Measurements from ENCODE around the gene RPS6KA3.
"Not testable (repeated sequence)": the region's sequence is repeated elsewhere in the genome, so short reads cannot be mapped to it uniquely, and the experiment has no call there.

RPS6KA3 gene

DNA sequence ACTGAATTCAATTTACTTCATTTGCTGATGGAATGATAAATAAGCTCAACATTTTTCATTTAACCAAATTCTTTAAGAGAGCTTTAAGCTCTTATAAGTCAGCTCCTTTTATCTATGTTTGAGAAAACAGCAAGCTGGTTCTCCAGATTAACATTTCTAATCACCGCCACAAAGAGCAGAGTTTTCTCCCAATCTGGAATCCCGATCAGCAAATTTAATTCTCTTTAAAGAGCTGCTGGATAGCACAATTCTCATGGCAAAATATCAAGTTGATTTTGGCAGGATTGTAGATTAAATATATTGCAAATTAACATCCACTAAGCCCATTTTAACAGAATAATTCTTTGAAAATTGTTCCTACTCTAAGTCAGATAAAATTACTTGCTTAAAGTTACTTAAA is 48.8 kb downstream of the RPS6KA3 start:
- DNase-seq, result no peak

DNA sequence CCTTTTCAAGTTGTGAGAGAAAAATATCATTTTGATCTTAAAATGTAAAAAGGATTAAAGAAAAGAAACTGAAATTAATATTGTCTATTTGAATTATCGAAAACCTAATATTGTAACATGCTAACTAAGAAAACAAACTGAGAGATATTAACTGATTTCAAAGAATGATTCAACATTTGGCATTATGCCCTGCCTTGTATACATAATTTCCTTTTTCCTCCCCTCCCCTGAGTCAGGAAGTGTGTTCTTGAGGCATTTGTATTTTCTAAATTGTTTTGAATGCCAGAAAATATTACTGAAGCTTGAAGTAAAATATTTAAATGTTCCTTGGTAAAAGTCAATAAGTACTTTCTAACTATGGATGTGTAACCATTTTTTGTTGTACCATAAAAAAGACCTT is 49.4 kb downstream of the RPS6KA3 start:
- no peak for DNase-seq

DNA sequence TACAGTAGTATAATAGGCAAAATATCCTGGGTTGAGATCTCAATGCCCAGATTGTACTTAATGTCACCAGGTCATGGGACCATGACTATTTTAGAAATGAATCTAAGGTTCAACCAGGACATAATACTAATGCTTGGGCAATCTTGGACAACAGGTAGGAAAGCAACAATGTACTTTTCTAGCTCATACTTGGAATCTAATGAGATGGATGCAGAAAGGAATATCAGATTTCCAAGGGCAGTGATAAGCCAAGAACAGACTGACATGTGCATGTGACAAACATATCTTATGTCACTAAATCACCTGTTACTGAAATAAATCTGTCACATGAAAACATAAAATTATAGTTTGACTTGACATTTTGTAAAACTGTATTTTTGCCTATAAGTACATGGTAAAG is 51.1 kb downstream of the RPS6KA3 start:
- DNase-seq, result no peak

DNA sequence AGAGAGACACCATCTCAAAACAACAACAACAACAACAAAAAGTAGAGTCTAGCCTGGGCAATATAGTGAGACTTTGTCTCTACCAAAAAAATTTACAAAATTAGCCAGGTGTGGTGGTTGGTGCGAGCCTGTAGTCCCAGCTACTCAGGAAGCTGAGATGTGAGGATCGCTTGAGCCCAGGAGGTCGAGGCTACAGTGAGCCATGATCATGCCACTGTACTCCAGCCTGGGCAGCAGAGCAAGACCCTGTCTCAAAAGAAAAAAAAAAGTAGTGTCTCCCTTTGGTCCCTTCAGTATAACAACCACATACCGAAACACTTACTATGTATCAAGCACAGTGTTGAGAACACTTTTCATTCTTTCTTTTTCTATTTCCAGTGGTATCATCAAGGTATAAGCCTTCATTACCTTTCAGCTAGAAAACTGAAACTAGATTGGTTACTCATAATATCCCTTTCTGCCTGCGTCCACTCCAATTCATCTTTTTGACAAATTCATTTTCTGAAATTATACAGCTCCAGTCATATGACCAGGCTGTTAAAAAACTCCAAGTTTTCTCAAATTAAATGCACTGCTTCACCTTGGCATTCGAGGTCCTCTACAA is 54.1 kb downstream of the RPS6KA3 start:
- no peak for DNase-seq

DNA sequence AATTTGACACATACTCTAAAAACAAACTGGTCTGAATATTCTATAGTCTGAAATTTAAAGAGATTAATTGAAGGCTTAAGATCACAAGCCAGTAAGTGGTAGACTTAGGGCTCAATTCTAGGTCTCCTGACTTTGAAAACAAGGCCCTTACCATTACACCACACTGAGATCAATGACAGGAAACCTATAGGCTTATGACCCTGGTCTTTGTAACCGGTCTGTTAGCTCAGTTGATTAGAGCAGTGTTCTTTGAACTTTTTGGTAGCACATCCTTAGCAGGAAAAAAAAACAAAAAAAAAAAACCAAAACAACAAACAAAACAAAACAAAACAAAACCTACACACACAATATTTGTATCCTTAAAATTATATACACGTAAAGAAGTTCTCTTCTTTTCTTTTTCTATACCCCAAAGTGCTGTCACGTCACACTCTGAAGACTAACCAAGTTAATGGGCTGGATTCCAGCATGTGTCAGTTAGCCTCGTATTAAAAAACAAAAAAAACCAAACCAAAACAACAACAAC is 55.4 kb downstream of the RPS6KA3 start:
- DNase-seq, result no peak

DNA sequence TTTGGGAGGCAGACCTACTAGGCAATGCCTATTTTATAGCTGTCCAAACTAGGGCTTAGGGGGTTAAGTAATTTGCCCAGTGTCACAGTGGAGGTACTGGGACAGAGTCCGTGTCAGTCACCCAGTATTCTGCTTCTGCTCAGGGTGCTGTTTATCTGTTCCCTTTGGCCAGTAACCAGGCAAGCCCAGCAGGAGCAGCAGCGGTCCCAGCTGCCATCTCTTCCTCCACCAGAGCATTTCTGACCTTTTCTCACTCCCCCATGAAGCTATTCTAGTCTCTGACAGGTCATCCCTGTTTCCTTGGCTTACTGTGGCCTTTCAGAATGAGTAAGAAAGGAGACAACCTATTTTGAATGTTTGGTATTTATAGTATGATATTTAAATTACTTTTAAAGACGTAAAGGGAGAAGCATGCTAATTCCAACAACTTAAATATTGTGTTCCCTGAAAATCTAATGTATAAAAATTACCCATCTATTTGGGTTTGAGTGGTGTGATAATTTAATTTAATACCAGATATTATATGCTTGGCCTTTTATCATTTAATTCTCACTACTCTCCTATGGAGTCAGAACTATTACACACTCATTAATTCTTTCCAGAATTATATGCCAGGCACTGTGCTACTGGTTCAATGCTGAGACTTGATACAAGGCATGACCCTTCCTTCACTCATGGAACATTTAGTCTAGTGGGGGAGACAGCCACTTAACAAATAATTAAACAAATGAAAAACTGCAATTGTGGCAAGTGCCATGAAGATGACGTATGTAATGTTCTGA is 60.6 kb downstream of the RPS6KA3 start:
- DNase-seq, result no peak

DNA sequence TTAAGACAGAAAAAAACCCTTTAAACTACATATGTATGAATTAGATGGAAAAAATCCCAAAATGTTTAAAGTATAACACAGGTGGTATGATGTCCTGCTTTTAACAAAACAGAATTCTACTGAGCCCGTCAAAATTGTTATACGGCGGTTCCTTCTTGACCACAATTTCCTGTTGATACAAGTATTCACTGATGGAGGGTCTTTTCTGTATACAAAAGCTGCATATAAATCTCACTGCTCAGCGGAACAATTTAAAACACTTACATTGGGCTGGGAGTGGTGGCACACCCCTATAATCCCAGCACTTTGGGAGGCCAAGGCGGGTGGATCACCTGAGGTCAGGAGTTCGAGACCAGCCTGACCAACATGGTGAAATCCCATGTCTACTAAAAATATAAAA is 62.4 kb downstream of the RPS6KA3 start:
- no peak for DNase-seq

DNA sequence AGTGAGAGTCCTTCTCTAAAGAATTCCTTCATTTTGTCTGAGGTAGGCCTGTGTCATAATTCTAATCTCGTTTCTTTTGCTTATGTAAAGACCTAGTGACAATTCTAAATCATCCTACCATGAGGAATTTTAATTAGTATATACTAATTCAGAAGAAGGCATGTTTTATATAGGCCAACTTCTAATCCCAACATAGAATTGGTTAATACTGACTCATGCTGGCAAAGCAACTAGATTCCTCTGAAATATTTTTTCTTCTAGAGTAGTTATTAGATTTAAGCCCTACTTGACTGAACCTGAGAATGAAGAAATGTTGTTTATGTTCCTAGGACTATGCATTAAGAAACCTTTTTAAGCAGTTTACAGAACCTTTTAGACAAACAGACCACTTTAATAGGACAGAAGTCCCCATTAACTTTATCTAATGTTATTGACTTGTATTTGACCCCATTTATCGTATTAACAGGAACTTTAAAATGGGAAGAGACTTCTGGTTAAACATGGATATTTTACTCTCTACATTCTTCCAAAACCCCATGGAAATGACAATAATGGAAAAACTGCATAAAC is 69.0 kb downstream of the RPS6KA3 start:
- no peak for DNase-seq

DNA sequence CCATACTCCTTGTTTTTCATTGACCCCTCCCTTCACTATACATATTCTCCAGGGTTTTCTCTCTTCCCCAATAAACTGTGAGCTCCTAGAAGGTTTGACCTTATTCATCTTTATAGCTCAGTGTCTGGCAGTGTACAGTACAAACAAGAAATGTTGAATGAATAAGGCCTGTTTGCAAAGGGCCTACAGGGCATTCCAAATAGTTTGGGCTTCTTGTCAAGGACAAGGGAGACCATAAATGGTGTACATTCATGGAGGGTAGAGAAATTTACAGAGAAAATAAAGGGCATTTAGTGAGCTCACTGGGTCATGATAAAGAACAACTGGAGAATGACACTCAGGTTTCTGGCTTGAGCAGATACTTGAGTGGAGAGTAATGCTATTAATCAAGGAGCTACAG is 77.5 kb downstream of the RPS6KA3 start:
- DNase-seq, result no peak

DNA sequence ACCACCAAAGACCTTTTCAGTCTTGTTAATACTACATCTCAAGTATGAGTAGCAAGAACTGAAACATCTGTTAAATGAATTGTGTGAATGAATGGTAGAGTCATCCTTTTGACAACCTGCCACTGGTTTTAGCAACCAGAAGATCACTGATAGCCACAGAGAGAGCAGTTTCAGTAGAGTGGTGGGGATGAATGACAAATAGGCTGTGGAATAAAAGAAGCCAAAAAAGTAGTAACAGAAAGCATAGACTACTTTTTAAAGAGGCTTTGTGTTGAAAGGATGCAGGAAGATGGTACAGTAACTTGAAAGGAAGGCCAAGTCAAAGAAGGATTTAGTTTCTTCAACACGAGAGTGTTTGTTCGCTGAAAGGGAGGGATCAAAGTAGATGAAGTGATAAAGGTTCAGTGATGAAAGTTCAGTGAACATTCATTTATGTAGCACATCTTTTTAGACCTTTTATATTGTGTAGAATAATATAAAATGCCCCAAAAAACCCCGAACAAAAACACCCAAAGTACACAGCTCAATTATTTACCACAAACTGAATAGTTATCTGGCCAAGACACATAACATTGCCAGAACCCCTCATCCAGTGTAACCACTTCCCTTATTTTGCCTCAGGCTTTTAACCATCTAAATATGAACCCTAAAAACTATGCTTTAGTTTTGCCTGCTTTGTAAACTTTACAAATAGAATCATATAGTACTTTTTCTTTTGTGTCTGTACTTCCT is 84.9 kb downstream of the RPS6KA3 start:
- DNase-seq, result no peak

DNA sequence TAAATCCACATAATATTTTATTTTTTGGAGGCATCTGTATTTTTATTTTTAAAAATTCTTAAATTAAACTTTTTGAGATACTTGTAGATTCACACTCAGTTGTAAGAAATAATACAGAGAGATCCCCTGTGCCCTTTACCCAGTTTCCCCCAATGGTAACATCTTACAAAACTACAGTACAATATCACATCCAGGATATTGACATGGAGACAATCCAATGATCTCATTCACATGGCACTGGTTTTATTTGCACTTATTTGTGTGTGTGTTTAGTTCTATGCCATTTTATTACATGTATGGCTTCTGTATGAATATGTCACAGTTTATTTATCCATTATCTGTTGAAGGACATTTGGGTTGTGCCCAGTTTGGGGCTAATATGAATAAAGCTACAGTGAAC is 89.6 kb downstream of the RPS6KA3 start:
- DNase-seq, result no peak

DNA sequence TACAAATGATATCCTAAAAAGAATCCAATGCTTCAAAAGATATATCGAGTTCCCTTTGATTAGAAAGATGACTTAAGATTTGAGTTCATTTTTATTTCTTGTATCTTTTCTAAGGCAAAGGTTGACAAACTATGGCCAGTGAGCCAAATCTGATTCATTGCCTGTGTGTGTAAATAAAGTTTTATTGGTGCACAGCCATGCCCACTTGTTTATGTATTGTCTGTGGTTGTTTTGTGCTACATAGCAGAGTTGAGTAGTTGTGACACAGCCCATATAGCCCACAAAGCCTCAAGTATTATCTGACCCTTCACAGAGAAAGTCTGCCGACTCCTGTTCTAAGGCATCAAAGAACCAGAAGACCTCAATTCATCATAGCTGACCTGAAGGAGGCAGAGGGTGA is 92.9 kb downstream of the RPS6KA3 start:
- no peak for DNase-seq

DNA sequence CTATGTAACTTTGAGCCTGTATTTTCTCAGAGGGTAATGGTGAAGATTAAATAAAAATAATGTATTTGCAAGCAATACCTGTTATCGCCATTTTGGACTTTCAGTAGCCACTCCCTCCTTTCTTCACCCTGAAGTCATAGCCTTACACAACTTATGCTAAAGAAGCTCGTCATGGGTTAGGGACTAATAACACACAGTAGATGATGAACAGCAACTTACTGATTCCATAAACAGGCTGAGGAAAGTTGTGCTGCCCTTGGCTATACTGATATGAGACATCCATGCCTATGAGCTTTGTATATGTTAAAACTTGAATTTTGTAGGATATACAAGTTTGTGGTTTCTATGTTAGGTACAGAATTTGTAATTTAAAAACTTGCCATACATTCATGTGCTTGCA is 93.4 kb downstream of the RPS6KA3 start:
- DNase-seq, result no peak

DNA sequence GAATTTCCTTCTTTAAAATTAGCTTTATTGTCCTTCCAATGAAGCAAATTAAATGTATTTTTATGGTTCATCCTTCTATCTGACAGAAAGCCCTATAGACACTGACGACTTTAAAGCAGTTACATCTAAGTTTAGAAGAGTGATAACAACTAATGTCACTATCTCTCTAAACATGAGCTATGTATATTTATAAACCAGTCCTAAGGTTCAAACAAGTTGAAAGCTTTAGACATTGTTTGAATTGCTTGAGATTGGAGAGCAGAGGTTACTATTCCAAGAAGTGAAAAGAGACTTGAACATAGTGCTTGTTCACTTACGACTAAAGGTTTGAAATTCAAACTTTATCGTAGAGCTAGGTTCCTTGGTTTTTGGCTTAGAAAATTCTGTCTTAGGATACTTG is 94.8 kb downstream of the RPS6KA3 start:
- no peak for DNase-seq

DNA sequence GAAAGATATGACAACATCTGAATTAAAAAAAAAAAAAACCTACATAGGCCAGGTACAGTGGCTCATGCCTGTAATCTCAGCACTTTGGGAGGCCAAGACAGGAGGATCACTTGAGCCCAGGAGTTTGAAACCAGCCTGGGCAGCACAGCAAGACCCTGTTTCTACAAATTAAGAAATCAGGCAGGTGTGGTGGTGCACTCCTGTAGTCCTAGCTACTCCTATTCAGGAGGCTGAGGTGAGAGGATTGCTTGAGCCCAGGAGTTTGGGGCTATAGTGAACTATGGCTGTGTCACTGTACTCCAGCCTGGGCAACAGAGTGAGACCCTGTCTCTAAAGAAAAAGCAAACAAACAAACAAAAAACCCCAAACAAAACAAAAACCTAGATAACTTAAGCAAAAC is 104.2 kb downstream of the RPS6KA3 start:
- not testable (repeated sequence) for DNase-seq

DNA sequence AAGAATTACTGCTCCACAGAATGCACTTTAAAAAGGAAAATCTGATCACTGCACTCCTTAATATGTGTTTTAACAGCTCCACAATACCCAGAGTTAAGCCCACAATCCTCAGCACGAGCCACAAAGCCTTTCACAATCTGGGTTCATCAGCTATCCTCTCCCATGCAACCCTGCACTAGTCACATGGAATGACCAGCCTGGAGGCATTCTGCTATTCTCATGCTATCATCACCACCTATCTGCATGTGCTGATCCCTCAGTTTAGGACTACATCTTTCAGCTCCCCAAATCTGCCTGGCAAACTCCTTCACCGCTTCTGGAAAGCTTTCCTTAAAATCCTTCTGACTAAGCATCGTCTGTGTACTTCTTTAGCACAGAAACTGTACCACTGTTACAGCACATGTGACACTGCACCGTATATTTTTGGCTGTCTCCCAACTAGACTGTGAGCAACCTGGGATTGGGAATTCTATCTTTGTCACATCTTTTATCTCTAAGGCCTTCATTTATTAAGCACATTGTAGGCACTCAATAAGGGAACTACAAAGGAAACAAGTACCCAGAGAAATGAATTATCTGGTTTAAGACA is 106.8 kb downstream of the RPS6KA3 start:
- DNase-seq, result no peak

DNA sequence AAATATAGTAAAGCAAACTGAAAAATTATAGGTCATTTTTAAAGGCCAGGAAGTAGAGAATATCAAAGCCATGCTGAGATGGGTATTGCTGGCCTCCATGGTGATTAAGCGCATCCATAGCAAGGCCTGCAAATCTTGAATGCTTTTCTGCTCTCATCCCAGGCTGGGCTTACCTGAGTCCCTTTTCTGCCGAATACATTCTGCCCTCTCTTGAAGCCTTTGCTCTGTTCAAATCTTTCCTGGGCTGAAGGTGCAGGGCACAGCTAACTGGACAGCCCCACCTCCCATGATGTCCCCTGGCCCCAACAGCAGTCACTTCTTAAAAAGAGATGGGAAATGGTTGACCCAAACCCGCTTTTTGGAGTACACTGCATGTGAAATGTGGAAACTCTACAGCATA is 115.0 kb downstream of the RPS6KA3 start:
- no peak for DNase-seq

DNA sequence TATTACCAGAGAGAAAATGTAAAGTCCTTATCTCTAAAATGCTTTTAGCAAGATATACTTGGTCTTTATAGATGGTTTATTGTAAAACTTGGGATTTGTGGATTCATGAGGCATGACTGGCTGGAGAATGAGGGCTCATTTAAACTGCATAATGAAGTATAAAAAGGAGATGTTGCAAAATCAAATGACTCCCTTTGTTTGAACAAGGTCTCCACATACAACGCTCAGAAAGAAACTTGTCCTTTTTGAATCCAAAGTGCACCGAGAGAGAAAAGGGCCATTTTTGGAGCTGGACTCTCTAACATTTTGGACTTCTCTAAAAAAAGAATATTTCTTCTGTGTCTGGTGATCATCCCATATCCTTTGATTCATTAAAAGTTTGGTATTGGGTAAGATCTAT is 117.4 kb downstream of the RPS6KA3 start:
- DNase-seq, result no peak

DNA sequence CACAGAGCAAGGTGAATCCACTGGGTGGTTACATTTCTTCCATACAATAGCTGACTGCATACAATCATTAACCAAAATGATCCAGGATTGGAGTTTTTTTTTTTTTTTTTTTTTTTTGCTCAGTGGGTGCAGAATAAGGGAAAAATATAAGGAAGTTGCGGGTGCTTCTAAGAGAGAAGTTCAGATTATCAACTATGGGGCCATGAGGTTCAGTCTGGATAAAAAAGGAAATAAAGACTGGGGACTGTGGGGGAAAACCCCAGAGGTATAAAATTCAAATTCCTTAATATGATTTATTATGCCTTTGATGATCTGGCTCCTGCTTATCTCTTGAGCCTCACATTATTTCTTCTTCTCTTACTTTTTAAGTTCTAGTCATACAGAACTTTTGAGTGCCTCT is 119.1 kb downstream of the RPS6KA3 start:
- DNase-seq, result no peak

DNA sequence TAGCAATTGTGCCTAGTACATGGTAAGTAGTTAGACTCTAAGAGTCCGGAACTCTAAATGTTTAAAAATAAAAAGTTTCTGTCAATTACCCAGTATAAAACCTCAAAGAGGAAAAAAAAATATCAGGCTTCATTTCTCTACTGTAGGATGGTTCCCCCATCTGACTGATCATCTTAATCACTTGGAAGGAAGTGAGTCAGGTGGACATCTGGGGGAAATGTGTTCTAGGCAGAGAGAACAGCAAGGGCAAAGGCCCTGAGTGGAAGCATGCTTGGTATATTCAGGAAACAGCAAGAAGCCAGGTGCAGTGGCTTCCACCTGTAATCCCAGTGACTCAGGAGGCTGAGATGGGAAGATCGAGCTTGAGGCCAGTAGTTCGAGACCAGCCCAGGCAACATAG is 122.2 kb downstream of the RPS6KA3 start:
- DNase-seq, result no peak

DNA sequence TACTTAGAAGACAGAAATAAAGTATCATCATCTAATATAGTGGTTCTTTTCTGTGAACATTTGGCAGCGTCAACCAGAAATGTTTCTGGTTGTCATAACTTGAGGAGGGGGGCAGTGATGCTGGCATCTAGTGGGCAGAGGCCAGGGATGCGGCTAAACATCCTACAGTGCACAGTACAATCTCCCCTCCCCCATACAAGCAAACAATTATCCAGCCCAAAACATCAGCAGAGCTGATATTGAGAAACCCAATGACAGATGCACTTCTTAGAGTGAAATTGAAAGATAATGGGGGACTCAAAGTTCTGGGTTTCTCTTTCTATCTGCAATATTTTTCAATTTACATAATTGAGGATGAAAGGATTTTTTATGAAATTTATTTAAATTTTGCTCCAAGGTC is 123.1 kb downstream of the RPS6KA3 start:
- DNase-seq, result no peak

DNA sequence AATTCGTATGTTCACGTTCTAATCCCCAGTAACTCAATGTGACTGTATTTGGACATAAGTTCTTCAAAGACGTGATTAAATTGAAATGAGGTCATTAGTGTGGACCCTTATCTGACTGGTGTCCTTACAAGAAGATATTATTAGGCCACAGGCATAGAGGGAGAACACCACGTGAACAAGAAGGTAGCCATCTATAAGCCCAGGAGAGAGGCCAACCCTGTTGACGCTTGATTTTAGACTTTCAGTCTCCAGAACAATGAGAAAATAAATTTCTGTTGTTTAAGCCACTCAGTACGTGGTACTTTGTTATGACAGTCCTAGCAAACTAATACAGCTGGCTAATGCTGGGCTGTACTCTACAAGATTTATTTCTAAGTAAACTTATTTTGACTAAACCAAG is 123.6 kb downstream of the RPS6KA3 start:
- no peak for DNase-seq
